Measurements from ENCODE around the gene DOCK1.

Gene DOCK1

GRCh38 chr10:127408112-127408710, 503.0 kb downstream of the DOCK1 start:
- no peaks in the 10 kb centered on the region for H3K79me2 ChIP-seq (ENCODE audit: low read length)
- H3K4me1 ChIP-seq (ENCODE audit: low read length): no peaks in the 10 kb centered on the region
- no peak for TF ChIP-seq EZH2 (optimal IDR thresholded peaks at IDR 0.05; ENCODE audit: low read depth, low read length)
- no peak for TF ChIP-seq EZH2phosphoT487 (IDR thresholded peaks at IDR 0.05; ENCODE audit: low read length)
- TF ChIP-seq CTCF (IDR thresholded peaks at IDR 0.05; ENCODE audit: low read length): no peak
- H3K4me2 ChIP-seq (ENCODE audit: low read depth, low read length): no peak overlapping the region
- H3K27ac ChIP-seq (ENCODE audit: low read length): no peak overlapping the region
- no peak overlapping the region for H2AFZ ChIP-seq (ENCODE audit: low read length)
- H3K9me2 ChIP-seq (replicated peaks; ENCODE audit: insufficient read depth, low read length): no peaks in the 10 kb centered on the region
- no peaks in the 10 kb centered on the region for H3F3A ChIP-seq (ENCODE audit: insufficient read depth, low read length)
- no peak overlapping the region for H3K9ac ChIP-seq (ENCODE audit: low read length)
- no peaks in the 10 kb centered on the region for H4K20me1 ChIP-seq (ENCODE audit: insufficient read depth, low read length)
- DNase-seq: no peak
- no peaks in the 10 kb centered on the region for H3K9me3 ChIP-seq (replicated peaks; ENCODE audit: insufficient read depth, low read length)
- H3K36me3 ChIP-seq (replicated peaks; ENCODE audit: insufficient read depth, low read length): no peaks in the 10 kb centered on the region
- no peak overlapping the region for H3K4me3 ChIP-seq (ENCODE audit: low read length)
- peaks cover 21% of the 10 kb centered on the region for H3K27me3 ChIP-seq (replicated peaks; ENCODE audit: insufficient read depth, low read length)

DNA sequence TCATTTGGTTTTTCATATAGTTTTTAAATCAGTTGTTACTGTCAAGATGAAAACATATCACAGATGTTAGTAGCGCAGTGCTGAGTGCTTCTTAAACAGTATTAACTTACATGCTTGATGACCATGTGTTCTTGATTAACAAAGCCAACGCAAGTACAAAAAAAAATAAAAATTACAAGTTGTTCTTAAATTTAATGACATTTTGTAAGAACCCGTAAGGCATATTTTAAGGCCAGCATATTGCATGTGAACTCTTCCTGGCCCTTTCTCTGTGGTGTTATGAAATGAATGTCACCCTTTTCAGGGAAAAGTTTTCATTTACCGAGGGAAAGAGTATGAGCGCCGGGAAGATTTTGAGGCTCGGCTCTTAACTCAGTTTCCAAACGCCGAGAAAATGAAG, 503.5 kb downstream of the DOCK1 start:
- DNase-seq: no peak
- Histone ChIP-seq H2AFZ (ENCODE audit: low read length) (no peak overlapping the region), H3K9me2 (replicated peaks; ENCODE audit: insufficient read depth, low read length) (no peaks in the 10 kb centered on the region), H4K20me1 (ENCODE audit: insufficient read depth, low read length) (no peaks in the 10 kb centered on the region), H3F3A (ENCODE audit: insufficient read depth, low read length) (no peaks in the 10 kb centered on the region), H3K27me3 (replicated peaks; ENCODE audit: insufficient read depth, low read length) (peaks cover 21% of the 10 kb centered on the region), H3K9me3 (replicated peaks; ENCODE audit: insufficient read depth, low read length) (no peaks in the 10 kb centered on the region), H3K9ac (ENCODE audit: low read length) (no peak overlapping the region), H3K27ac (ENCODE audit: low read length) (no peak overlapping the region), H3K4me2 (ENCODE audit: low read depth, low read length) (no peak overlapping the region), H3K4me1 (ENCODE audit: low read length) (no peaks in the 10 kb centered on the region), H3K4me3 (ENCODE audit: low read length) (no peak overlapping the region), H3K36me3 (replicated peaks; ENCODE audit: insufficient read depth, low read length) (no peaks in the 10 kb centered on the region), H3K79me2 (ENCODE audit: low read length) (no peaks in the 10 kb centered on the region)
- no peak for TF ChIP-seq EZH2 (optimal IDR thresholded peaks at IDR 0.05; ENCODE audit: low read depth, low read length)
- no peak for TF ChIP-seq EZH2phosphoT487 (IDR thresholded peaks at IDR 0.05; ENCODE audit: low read length)
- TF ChIP-seq CTCF (IDR thresholded peaks at IDR 0.05; ENCODE audit: low read length): no peak

DNA sequence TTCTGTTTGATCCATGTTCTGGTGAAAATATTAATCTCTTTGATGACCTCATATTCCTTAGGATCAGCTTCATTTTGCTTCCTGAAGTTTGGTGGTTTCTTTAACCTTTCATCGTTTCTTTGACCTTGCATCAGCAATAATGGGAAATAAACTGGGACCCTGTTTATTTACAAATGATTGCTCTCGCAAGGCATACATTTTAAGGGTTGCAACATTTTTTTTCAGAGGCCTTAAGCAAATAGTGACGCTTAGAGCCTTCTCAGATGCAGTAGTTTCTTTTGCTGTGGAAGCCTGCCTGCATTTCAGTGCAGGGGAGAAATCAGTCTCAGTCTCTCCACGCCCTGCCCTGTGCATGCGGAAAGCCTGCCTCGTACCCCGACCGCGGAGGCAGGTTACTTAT, 504.8 kb downstream of the DOCK1 start:
- Histone ChIP-seq H2AFZ (ENCODE audit: low read length) (no peak overlapping the region), H3F3A (ENCODE audit: insufficient read depth, low read length) (no peaks in the 10 kb centered on the region), H4K20me1 (ENCODE audit: insufficient read depth, low read length) (no peaks in the 10 kb centered on the region), H3K36me3 (replicated peaks; ENCODE audit: insufficient read depth, low read length) (no peaks in the 10 kb centered on the region), H3K9ac (ENCODE audit: low read length) (no peak overlapping the region), H3K4me2 (ENCODE audit: low read depth, low read length) (no peak overlapping the region), H3K27me3 (replicated peaks; ENCODE audit: insufficient read depth, low read length) (peaks cover 31% of the 10 kb centered on the region), H3K4me3 (ENCODE audit: low read length) (no peak overlapping the region), H3K79me2 (ENCODE audit: low read length) (no peaks in the 10 kb centered on the region), H3K4me1 (ENCODE audit: low read length) (no peaks in the 10 kb centered on the region), H3K9me3 (replicated peaks; ENCODE audit: insufficient read depth, low read length) (no peaks in the 10 kb centered on the region), H3K27ac (ENCODE audit: low read length) (no peak overlapping the region), H3K9me2 (replicated peaks; ENCODE audit: insufficient read depth, low read length) (no peaks in the 10 kb centered on the region)
- TF ChIP-seq EZH2phosphoT487 (IDR thresholded peaks at IDR 0.05; ENCODE audit: low read length) (no peak), EZH2 (optimal IDR thresholded peaks at IDR 0.05; ENCODE audit: low read depth, low read length) (no peak), CTCF (IDR thresholded peaks at IDR 0.05; ENCODE audit: low read length) (no peak)
- no peak for DNase-seq

Data from MM.1S (cell line).